NB4 (cell line): ENCODE results near the gene PTGR1.

Source experiments
- POLR2A ChIP-seq: IDR thresholded peaks from 2 replicates; pipeline ENCODE4 v1.6.1; 2011; ENCODE audit warnings: mild to moderate bottlenecking; ENCODE audit not compliant: insufficient read length; ENCODE audit errors: extremely low read depth
- TF ChIP-seq, protein P1 (sequence below): IDR thresholded peaks from one replicate; pipeline ENCODE4 v1.5.1; 2012; ENCODE audit warnings: low read depth, low read length

DNA sequence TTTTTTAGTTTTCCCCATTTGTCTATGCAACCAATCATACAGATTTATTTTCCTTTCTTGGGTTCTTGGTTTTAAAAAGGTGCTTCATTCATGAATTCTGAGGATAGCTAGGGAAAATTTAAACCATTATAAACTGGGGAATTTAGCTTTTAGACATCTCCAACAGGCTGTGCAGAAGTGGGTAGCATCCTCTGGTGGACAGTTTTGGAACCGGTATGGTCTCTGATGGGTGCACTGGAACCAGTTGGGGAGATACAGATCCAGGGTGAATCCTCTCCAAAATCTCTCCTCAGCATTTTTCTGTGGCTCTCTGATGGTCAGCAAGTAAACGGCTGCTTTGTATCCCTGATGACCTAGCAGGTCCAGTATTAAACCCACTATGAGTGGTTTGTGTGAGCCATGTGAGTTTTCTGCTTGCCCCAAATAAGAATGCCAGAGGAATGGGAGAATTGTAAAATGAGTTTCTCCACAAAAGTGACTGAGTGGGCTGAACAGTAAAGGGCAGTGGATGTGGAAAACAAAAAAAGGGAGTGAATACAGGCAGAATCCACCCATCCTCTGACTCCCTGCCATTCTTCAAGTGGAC lies 22.5 kb upstream of the PTGR1 start:
- TF ChIP-seq, protein P1, sequence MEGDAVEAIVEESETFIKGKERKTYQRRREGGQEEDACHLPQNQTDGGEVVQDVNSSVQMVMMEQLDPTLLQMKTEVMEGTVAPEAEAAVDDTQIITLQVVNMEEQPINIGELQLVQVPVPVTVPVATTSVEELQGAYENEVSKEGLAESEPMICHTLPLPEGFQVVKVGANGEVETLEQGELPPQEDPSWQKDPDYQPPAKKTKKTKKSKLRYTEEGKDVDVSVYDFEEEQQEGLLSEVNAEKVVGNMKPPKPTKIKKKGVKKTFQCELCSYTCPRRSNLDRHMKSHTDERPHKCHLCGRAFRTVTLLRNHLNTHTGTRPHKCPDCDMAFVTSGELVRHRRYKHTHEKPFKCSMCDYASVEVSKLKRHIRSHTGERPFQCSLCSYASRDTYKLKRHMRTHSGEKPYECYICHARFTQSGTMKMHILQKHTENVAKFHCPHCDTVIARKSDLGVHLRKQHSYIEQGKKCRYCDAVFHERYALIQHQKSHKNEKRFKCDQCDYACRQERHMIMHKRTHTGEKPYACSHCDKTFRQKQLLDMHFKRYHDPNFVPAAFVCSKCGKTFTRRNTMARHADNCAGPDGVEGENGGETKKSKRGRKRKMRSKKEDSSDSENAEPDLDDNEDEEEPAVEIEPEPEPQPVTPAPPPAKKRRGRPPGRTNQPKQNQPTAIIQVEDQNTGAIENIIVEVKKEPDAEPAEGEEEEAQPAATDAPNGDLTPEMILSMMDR = peak; percentile 72
- TF ChIP-seq POLR2A = no peak
